GM12878 (cell line): Measurements from ENCODE around the gene IFIT3. TPM values are rescaled to one million over a fixed set of nuclear protein-coding genes. Genes with fewer than 3 reads are reported as not detected.

ENCODE experiments used
- ATAC-seq: fragments of 200-7000 bp; cut with Tn5 transposase; 3 replicates; pipeline ENCODE4 v1.9.1; 2020; ENCODE audit warnings: mild to moderate bottlenecking, moderate library complexity
- BruUV-seq: library from RNA; stranded (reverse); fragments of 400-500 nt; replicated peaks from 2 replicates; lab custom pipeline; 2021; lab: Mats Ljungman, UMichigan
- CTCF ChIA-PET: fragments of 300-600 bp; sonication (Branson Sonifier 250); formaldehyde crosslinking; extraction: SDS; loops from one replicate; lab custom pipeline; 2021; ENCODE audit warnings: inconsistent platforms; lab: Yijun Ruan, JAX
- POLR2A ChIA-PET: fragments of 350-600 bp; formaldehyde crosslinking; extraction: SDS; loops from one replicate; lab custom pipeline; 2021; ENCODE audit warnings: inconsistent platforms; lab: Charles Lee
- RAD21 ChIA-PET: fragments of 300-600 bp; sonication (Branson Sonifier 250); formaldehyde crosslinking; loops from one replicate; lab custom pipeline; 2023; ENCODE audit warnings: antibody characterized with exemption; ENCODE audit not compliant: unreplicated experiment; lab: Charles Lee
- SMC1A ChIA-PET: fragments of 300-600 bp; sonication (Branson Sonifier 250); formaldehyde crosslinking; loops from one replicate; lab custom pipeline; 2023; ENCODE audit not compliant: unreplicated experiment, uncharacterized antibody; lab: Charles Lee
- DNase-seq: peaks from one replicate; pipeline ENCODE4 v3.0.0-alpha.2; 2011; ENCODE audit warnings: low read depth, low spot score
- FAIRE-seq: peaks from 3 replicates; lab custom pipeline; 2011; peaks lifted over from hg19 to GRCh38; lab: Jason Lieb, UNC
- H2AFZ ChIP-seq: 2 replicates; pipeline ENCODE4 v1.6.0; 2011; ENCODE audit warnings: low read depth, low read length, control low read depth; ENCODE audit not compliant: control insufficient read depth
- H3K27ac ChIP-seq: 2 replicates; pipeline ENCODE4 v1.5.1; 2011; ENCODE audit warnings: control low read depth; ENCODE audit not compliant: control insufficient read depth, insufficient read depth
- H3K27me3 ChIP-seq, 2 experiments: replicated peaks in 1 of 2; 2 replicates each; pipeline versions ENCODE4 v1.6.0 to v1.6.1; 2011; ENCODE audit warnings: low read length in 1 of 2; ENCODE audit not compliant: control insufficient read depth in 2 of 2, insufficient read depth in 2 of 2
- H3K36me3 ChIP-seq, 2 experiments: 2 replicates each; pipeline ENCODE4 v1.5.1; 2011; ENCODE audit warnings: low read length in 1 of 2; ENCODE audit not compliant: control insufficient read depth in 2 of 2, insufficient read depth in 2 of 2
- H3K4me1 ChIP-seq: 2 replicates; pipeline ENCODE4 v1.6.1; 2011; ENCODE audit warnings: mild to moderate bottlenecking, low read length, moderate library complexity, mixed read lengths; ENCODE audit not compliant: control insufficient read depth, insufficient read depth
- H3K4me2 ChIP-seq: 2 replicates; pipeline ENCODE4 v1.6.0; 2011; ENCODE audit warnings: control low read depth; ENCODE audit not compliant: control insufficient read depth, insufficient read depth
- H3K4me3 ChIP-seq: fragments of 200-600 bp; sonication (generic); 2 replicates; pipeline ENCODE4 v1.5.1; 2016
- H3K79me2 ChIP-seq: 2 replicates; pipeline ENCODE4 v1.6.0; 2011; ENCODE audit warnings: low read length; ENCODE audit not compliant: control insufficient read depth, insufficient read depth
- H3K9ac ChIP-seq: 2 replicates; pipeline ENCODE4 v1.8.0; 2011; ENCODE audit warnings: low read length, control low read depth, mixed read lengths; ENCODE audit not compliant: control insufficient read depth, insufficient read depth
- H3K9me3 ChIP-seq: replicated peaks from 3 replicates; pipeline ENCODE4 v1.5.1; 2011; ENCODE audit warnings: mild to moderate bottlenecking, low read length; ENCODE audit not compliant: control insufficient read depth, insufficient read depth
- H4K20me1 ChIP-seq: 2 replicates; pipeline ENCODE4 v1.6.0; 2011; ENCODE audit not compliant: control insufficient read depth, insufficient read depth
- ATF3 ChIP-seq: IDR thresholded peaks from 2 replicates; pipeline ENCODE4 v1.6.1; 2011; ENCODE audit warnings: low read depth, mild to moderate bottlenecking, low read length, moderate library complexity, borderline replicate concordance; ENCODE audit errors: extremely low read depth
- BACH1 ChIP-seq: fragments of 450-650 bp; IDR thresholded peaks from 2 replicates; pipeline ENCODE4 v1.6.1; 2017; ENCODE audit warnings: mild to moderate bottlenecking, borderline replicate concordance
- CBX5 ChIP-seq: sonication (generic); IDR thresholded peaks from 2 replicates; pipeline ENCODE4 v1.6.1; 2016; ENCODE audit warnings: low read depth, moderate library complexity, mild to moderate bottlenecking, inconsistent platforms
- CREB1 ChIP-seq: IDR thresholded peaks from 2 replicates; pipeline ENCODE4 v1.6.1; 2012; ENCODE audit warnings: low read depth, mild to moderate bottlenecking, inconsistent platforms
- ESRRA ChIP-seq: IDR thresholded peaks from 2 replicates; pipeline ENCODE4 v1.6.1; 2012; ENCODE audit warnings: mild to moderate bottlenecking, low read length, improper control_type of control experiment
- NFYA ChIP-seq: IDR thresholded peaks from 2 replicates; pipeline ENCODE4 v1.6.1; 2011; ENCODE audit warnings: low read depth, mild to moderate bottlenecking, low read length, improper control_type of control experiment, borderline replicate concordance
- PAX8 ChIP-seq: fragments of 450-650 bp; IDR thresholded peaks from 2 replicates; pipeline ENCODE4 v1.6.1; 2017; ENCODE audit warnings: mild to moderate bottlenecking, moderate library complexity
- RB1 ChIP-seq: fragments of 450-650 bp; formaldehyde crosslinking; IDR thresholded peaks from 2 replicates; pipeline ENCODE4 v1.6.1; 2017; ENCODE audit warnings: mild to moderate bottlenecking, borderline replicate concordance
- REST ChIP-seq: IDR thresholded peaks from 2 replicates; pipeline ENCODE4 v1.6.1; 2012; ENCODE audit warnings: mild to moderate bottlenecking, low read depth, low read length
- SIN3A ChIP-seq: IDR thresholded peaks from 2 replicates; pipeline ENCODE4 v1.6.1; 2012; ENCODE audit warnings: low read depth, low read length, improper control_type of control experiment
- ZBED1 ChIP-seq: IDR thresholded peaks from 2 replicates; pipeline ENCODE4 v1.6.1; 2016; ENCODE audit warnings: borderline replicate concordance
- ZNF217 ChIP-seq: fragments of 450-650 bp; IDR thresholded peaks from 2 replicates; pipeline ENCODE4 v1.6.1; 2017; ENCODE audit warnings: antibody characterized with exemption, mild to moderate bottlenecking
- WGBS: methylation state at CpG from one replicate; pipeline ENCODE4 v1.1.6; 2016; ENCODE audit warnings: low lambda C conversion rate; ENCODE audit not compliant: insufficient replicate concordance, insufficient coverage; ENCODE audit errors: missing lambda C conversion rate; 5-methylcytosine and 5-hydroxymethylcytosine counted together
- in situ Hi-C: fragments of 300-500 bp; cut with MboI; formaldehyde crosslinking; loops from 9 replicates; pipeline ENCODE4 v1.14.3; 2018; ENCODE audit warnings: mixed read lengths
- intact Hi-C: fragments of 100-400 bp; cut with micrococcal nuclease; formaldehyde crosslinking; loops from one replicate; pipeline ENCODE4 v1.14.2; 2022; ENCODE audit not compliant: unreplicated experiment
- polyA plus RNA-seq, 11 experiments: library from polyadenylated mRNA; depleted of rRNA in 4 of 11; unstranded in 6 of 11; stranded (reverse) in 5 of 11; fragments of >200 nt; fragmentation: Nextera tagmentation in 4 of 11; fragmentation: Illumina TruSeq in 1 of 11; extraction: Ambion mirVana in 4 of 11; extraction: Trizol in 1 of 11; gene quantifications; 1 replicate in 1 of 11; 2 replicates in 10 of 11; pipeline versions ENCODE4 v1.2.1 to v1.2.3, GENCODE V29; 2011 to 2016; ENCODE audit warnings: inconsistent platforms in 2 of 11, missing spikeins in 2 of 11, low read depth in 1 of 11
- total RNA-seq, 4 experiments: library from RNA; depleted of rRNA in 3 of 4; stranded (reverse); fragments of >200 nt in 3 of 4; fragmentation: Illumina TruSeq in 1 of 4; extraction: Trizol in 1 of 4; gene quantifications; 2 replicates each; pipeline versions ENCODE4 v1.2.1 to v1.2.3, GENCODE V29; 2013 to 2021
- TF ChIP-seq, protein P1 (sequence below): fragments of 150-350 bp; IDR thresholded peaks from 2 replicates; pipeline ENCODE4 v1.6.1; 2014; ENCODE audit warnings: mild to moderate bottlenecking, low read depth, low read length
- TF ChIP-seq, protein P2 (sequence below): IDR thresholded peaks from 2 replicates; pipeline ENCODE4 v1.6.1; 2011; ENCODE audit warnings: borderline replicate concordance, low read depth, mild to moderate bottlenecking, moderate library complexity, low read length; ENCODE audit not compliant: insufficient read depth, poor library complexity, severe bottlenecking

The IFIT3 gene
- total and polyA plus RNA-seq, 10 of the 15 experiments (the other 5 are each of a cell fraction or from before 2014, with no cell fraction given) = 27.0 to 70.2 (median 51.1) TPM

DNA sequence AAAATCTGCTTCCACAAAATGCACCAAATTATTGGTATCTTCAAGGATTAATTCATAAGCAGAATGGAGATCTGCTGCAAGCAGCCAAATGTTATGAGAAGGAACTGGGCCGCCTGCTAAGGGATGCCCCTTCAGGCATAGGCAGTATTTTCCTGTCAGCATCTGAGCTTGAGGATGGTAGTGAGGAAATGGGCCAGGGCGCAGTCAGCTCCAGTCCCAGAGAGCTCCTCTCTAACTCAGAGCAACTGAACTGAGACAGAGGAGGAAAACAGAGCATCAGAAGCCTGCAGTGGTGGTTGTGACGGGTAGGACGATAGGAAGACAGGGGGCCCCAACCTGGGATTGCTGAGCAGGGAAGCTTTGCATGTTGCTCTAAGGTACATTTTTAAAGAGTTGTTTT lies 12.1 kb downstream of the IFIT3 start (continued):
- TF ChIP-seq REST (no peak), NFYA (no peak), CREB1 (no peak), RB1 (no peak), ATF3 (no peak)

GRCh38 chr10:89341649-89342048 lies 13.9 kb downstream of the IFIT3 start:
- H3K27me3 ChIP-seq = no peaks in the 10 kb centered on the region
- CTCF ChIA-PET = interaction anchor here (3.9 kb wide), 1 partner anchor 27 kb away, joined by 19 read pairs; no protein-coding TSS in a partner anchor
- no peak for FAIRE-seq
- no peak overlapping the region for H3K27ac ChIP-seq
- in situ Hi-C loops = no loop called here
- ATAC-seq = no peak
- SMC1A ChIA-PET = interaction anchor here (1.0 to 3.4 kb wide), 3 partner anchors 27 to 47 kb away, joined by 3 to 21 read pairs (median 3); partner anchors contain the start of gene IFIT2
- no peak overlapping the region for H3K4me3 ChIP-seq
- H4K20me1 ChIP-seq = no peaks in the 10 kb centered on the region
- no peaks in the 10 kb centered on the region for H3K4me1 ChIP-seq
- no peak overlapping the region for H3K4me2 ChIP-seq
- H3K9ac ChIP-seq = no peak overlapping the region
- RAD21 ChIA-PET = no interaction called here
- no peaks in the 10 kb centered on the region for H3K9me3 ChIP-seq
- peaks cover 2% of the 10 kb centered on the region for H3K79me2 ChIP-seq
- intact Hi-C loops = no loop called here
- WGBS = 94% methylated on average over 3 of the region's 3 CpGs
- no peak for DNase-seq
- H2AFZ ChIP-seq = no peak overlapping the region
- peaks cover 6 to 22% of the 10 kb centered on the region in 2 experiments for H3K36me3 ChIP-seq
- BruUV-seq = no TSS peak
- POLR2A ChIA-PET = interaction anchor here (2.0 kb wide), 1 partner anchor 10 kb away, joined by 5 read pairs; no protein-coding TSS in a partner anchor
- TF ChIP-seq, protein P1, sequence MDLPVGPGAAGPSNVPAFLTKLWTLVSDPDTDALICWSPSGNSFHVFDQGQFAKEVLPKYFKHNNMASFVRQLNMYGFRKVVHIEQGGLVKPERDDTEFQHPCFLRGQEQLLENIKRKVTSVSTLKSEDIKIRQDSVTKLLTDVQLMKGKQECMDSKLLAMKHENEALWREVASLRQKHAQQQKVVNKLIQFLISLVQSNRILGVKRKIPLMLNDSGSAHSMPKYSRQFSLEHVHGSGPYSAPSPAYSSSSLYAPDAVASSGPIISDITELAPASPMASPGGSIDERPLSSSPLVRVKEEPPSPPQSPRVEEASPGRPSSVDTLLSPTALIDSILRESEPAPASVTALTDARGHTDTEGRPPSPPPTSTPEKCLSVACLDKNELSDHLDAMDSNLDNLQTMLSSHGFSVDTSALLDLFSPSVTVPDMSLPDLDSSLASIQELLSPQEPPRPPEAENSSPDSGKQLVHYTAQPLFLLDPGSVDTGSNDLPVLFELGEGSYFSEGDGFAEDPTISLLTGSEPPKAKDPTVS = no peak
- no peak for TF ChIP-seq ZBED1
- no peak for TF ChIP-seq PAX8
- TF ChIP-seq SIN3A = no peak
- no peak for TF ChIP-seq BACH1
- TF ChIP-seq, protein P2, sequence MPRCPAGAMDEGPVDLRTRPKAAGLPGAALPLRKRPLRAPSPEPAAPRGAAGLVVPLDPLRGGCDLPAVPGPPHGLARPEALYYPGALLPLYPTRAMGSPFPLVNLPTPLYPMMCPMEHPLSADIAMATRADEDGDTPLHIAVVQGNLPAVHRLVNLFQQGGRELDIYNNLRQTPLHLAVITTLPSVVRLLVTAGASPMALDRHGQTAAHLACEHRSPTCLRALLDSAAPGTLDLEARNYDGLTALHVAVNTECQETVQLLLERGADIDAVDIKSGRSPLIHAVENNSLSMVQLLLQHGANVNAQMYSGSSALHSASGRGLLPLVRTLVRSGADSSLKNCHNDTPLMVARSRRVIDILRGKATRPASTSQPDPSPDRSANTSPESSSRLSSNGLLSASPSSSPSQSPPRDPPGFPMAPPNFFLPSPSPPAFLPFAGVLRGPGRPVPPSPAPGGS = no peak
- TF ChIP-seq CBX5 = no peak
- TF ChIP-seq ZNF217 = no peak
- TF ChIP-seq ESRRA = no peak
